SJSA1 (cell line): Measurements from ENCODE around the gene CABCOCO1. TPM values are rescaled to one million over a fixed set of nuclear protein-coding genes. Genes with fewer than 3 reads are reported as not detected.

Source experiments
- DNase-seq, 2 experiments: peaks; one replicate each; pipeline ENCODE4 v3.0.0-alpha.2; 2015 to 2020; ENCODE audit warnings: low spot score in 2 of 2, low read depth in 1 of 2
- H3K27ac ChIP-seq: fragments of 250-450 bp; sonication (Bioruptor Pico); 2 replicates; pipeline ENCODE4 v1.5.1; 2020; ENCODE audit warnings: mild to moderate bottlenecking, moderate library complexity
- H3K27me3 ChIP-seq: fragments of 250-450 bp; sonication (Bioruptor Pico); replicated peaks from 2 replicates; pipeline ENCODE4 v1.5.1; 2020; ENCODE audit warnings: mild to moderate bottlenecking, moderate library complexity
- H3K36me3 ChIP-seq: fragments of 250-450 bp; sonication (Bioruptor Pico); 2 replicates; pipeline ENCODE4 v1.5.1; 2020; ENCODE audit warnings: mild to moderate bottlenecking
- H3K4me1 ChIP-seq: fragments of 250-450 bp; sonication (Bioruptor Pico); replicated peaks from 2 replicates; pipeline ENCODE4 v1.6.1; 2021; ENCODE audit warnings: mild to moderate bottlenecking
- H3K4me3 ChIP-seq: fragments of 250-450 bp; sonication (Bioruptor Pico); 2 replicates; pipeline ENCODE4 v1.5.1; 2020; ENCODE audit warnings: mild to moderate bottlenecking
- H3K9me3 ChIP-seq: fragments of 250-450 bp; sonication (Bioruptor Pico); replicated peaks from 2 replicates; pipeline ENCODE4 v1.5.1; 2020; ENCODE audit warnings: mild to moderate bottlenecking
- total RNA-seq: library from RNA; depleted of rRNA; stranded (reverse); fragments of >200 nt; shearing (Covaris generic); gene quantifications from 2 replicates; pipeline ENCODE4 v1.2.3, GENCODE V29; 2014; rRNA removed

Gene CABCOCO1, protein sequence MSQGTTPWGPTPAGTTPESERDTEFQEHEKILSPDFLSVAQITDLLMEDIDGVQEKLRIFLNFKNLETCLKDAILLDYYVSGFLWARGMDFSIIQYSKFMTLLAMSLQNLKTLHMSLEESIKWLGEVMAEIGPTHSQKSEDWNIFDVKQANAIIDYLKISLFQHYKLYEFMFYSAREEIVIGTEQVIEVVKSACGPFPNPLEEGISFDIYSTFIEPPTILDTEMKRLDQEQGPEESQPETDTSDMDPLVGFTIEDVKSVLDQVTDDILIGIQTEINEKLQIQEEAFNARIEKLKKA
- total RNA-seq = 2.2 TPM in 1 of 2 replicates, not detected in the other

DNA sequence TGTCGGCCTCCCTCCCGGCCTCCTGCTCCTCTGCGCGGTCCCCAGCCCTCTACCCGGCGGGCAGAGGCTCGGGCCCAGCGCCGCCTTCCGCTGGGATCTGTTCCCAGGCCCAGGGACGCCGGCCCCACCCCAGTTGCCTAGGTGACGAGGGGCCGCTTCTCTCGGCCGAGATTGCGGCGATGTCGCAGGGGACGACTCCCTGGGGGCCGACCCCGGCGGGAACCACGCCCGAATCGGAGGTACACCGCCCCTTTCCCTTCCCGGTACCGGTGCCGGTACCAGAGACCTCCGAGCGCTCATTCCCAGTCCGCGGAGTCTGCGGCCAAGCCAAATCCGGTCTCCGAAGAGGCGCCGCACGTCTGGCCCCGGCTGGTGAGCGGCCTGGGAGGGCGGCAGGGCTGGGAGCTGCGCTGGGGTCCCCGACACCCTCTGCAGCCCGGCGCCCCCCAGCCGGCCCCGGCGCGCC, at the start of gene CABCOCO1:
TSS of gene CABCOCO1 (plus strand) at position 136 of the 466 bp plus-strand sequence. CDS start at position 180, 44 bp downstream.
- peak within 1 kb of the TSS; percentile 55 for H3K4me3 ChIP-seq
- H3K27me3 ChIP-seq = no peaks in the 10 kb centered on the region
- H3K36me3 ChIP-seq = no peaks in the 10 kb centered on the region
- no peaks in the 10 kb centered on the region for H3K9me3 ChIP-seq
- peak; percentile 83 to 86 for DNase-seq
- H3K4me1 ChIP-seq = peaks cover 6% of the 10 kb centered on the region
- peak within 1 kb of the TSS; percentile 49 for H3K27ac ChIP-seq

- Histone ChIP-seq H3K9me3 (no peaks in the 10 kb centered on the region), H3K4me1 (no peaks in the 10 kb centered on the region), H3K27me3 (no peaks in the 10 kb centered on the region), H3K27ac (no peak overlapping the region), H3K4me3 (no peak overlapping the region), H3K36me3 (no peaks in the 10 kb centered on the region)
- no peak for DNase-seq
These were observed 49.1 kb upstream of the CABCOCO1 start for GRCh38 chr10:61613665-61614064.

- H3K4me3 ChIP-seq = no peak overlapping the region
- no peak for DNase-seq
- no peaks in the 10 kb centered on the region for H3K27me3 ChIP-seq
- H3K36me3 ChIP-seq = no peaks in the 10 kb centered on the region
- no peak overlapping the region for H3K27ac ChIP-seq
- no peaks in the 10 kb centered on the region for H3K9me3 ChIP-seq
- H3K4me1 ChIP-seq = no peaks in the 10 kb centered on the region
These were observed 46.1 kb upstream of the CABCOCO1 start for GRCh38 chr10:61616611-61617010.

- Histone ChIP-seq H3K27ac (no peak overlapping the region), H3K4me3 (no peak overlapping the region), H3K36me3 (no peaks in the 10 kb centered on the region), H3K27me3 (no peaks in the 10 kb centered on the region), H3K4me1 (no peaks in the 10 kb centered on the region), H3K9me3 (no peaks in the 10 kb centered on the region)
- DNase-seq = no peak
These were observed 45.5 kb upstream of the CABCOCO1 start for GRCh38 chr10:61617180-61617579.

DNA sequence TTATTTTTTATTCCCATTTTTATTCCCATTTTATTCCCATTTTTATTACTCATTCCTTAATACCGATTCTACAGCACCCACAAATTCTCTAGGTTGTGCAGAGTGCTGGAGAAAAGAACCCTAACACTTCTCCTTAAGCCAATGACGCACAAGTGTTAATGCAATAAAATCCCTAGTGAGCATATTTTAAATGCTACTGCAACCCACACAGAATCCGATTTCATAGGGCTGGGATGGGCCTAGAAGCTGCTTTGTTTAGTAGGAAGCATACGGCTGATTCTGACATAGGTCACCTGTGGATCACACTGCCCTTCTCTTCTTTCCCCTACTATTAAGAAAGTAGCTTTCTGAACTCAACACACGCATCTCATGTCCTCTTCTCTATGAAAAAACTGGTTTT, 45.1 kb upstream of the CABCOCO1 start:
- H3K27ac ChIP-seq = no peak overlapping the region
- DNase-seq = no peak
- no peak overlapping the region for H3K4me3 ChIP-seq

GRCh38 chr10:61618388-61618961, 44.3 kb upstream of the CABCOCO1 start:
- no peaks in the 10 kb centered on the region for H3K27me3 ChIP-seq
- H3K27ac ChIP-seq = no peak overlapping the region
- H3K36me3 ChIP-seq = no peaks in the 10 kb centered on the region
- H3K4me1 ChIP-seq = peaks cover 6% of the 10 kb centered on the region
- H3K4me3 ChIP-seq = no peak overlapping the region
- DNase-seq = no peak
- no peaks in the 10 kb centered on the region for H3K9me3 ChIP-seq

More for the DNA sequence above, 45.1 kb upstream of the CABCOCO1 start:
- Histone ChIP-seq H3K27me3 (no peaks in the 10 kb centered on the region), H3K9me3 (no peaks in the 10 kb centered on the region), H3K4me1 (no peaks in the 10 kb centered on the region), H3K36me3 (no peaks in the 10 kb centered on the region)

DNA sequence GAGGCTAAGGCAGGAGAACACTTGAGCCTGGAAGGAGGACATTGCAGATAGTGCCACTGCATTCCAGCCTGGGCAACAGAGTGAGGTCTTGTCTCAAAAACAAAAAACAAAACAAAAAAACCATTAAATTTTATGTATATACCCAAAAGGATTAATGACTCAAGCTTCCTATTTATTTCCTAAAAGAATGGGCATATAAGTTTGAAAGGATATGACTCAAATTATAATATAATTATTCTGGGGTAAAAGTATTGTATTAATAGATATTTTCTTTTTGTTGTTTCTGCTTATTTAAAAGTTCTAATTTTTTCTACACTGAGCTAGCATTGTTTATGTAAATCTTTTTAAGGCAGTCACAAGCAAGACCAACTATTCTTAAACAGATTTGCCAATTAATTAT, 42.2 kb upstream of the CABCOCO1 start:
- Histone ChIP-seq H3K27ac (no peak overlapping the region), H3K9me3 (no peaks in the 10 kb centered on the region), H3K27me3 (no peaks in the 10 kb centered on the region), H3K4me1 (peaks cover 16% of the 10 kb centered on the region), H3K36me3 (no peaks in the 10 kb centered on the region), H3K4me3 (no peak overlapping the region)
- no peak for DNase-seq

GRCh38 chr10:61621605-61622051, 41.1 kb upstream of the CABCOCO1 start:
- H3K9me3 ChIP-seq = no peaks in the 10 kb centered on the region
- no peak overlapping the region for H3K27ac ChIP-seq
- H3K4me3 ChIP-seq = no peak overlapping the region
- H3K36me3 ChIP-seq = no peaks in the 10 kb centered on the region
- peaks cover 16% of the 10 kb centered on the region for H3K4me1 ChIP-seq
- H3K27me3 ChIP-seq = no peaks in the 10 kb centered on the region
- DNase-seq = no peak

- Histone ChIP-seq H3K4me1 (peaks cover 27% of the 10 kb centered on the region), H3K27ac (peak overlapping the region; percentile 52), H3K9me3 (no peaks in the 10 kb centered on the region), H3K27me3 (no peaks in the 10 kb centered on the region), H3K36me3 (no peaks in the 10 kb centered on the region), H3K4me3 (no peak overlapping the region)
- no peak for DNase-seq
These were observed 39.6 kb upstream of the CABCOCO1 start for GRCh38 chr10:61623161-61623560.

DNA sequence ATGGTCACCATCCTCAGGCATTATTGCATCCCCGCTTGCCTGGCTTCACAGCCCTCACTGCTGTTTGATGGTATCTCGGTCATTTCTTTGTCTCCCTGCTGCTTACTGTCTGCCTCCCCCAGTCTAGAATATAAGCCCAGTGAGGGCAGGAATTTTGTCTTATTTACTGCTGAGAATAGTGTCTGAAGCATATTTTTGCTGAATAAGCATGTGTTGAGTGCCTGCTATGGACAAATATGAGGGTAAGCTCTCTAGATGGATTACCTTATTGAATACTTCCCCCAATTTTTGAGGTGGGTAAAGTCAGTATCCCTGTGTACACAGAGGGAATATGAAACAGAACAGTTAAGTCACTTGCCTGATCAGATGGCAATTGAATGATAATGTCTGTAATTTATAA, 36.5 kb upstream of the CABCOCO1 start:
- Histone ChIP-seq H3K9me3 (no peaks in the 10 kb centered on the region), H3K27ac (no peak overlapping the region), H3K36me3 (no peaks in the 10 kb centered on the region), H3K4me1 (peaks cover 44% of the 10 kb centered on the region), H3K27me3 (no peaks in the 10 kb centered on the region), H3K4me3 (no peak overlapping the region)
- DNase-seq = no peak

- H3K9me3 ChIP-seq = no peaks in the 10 kb centered on the region
- peaks cover 44% of the 10 kb centered on the region for H3K4me1 ChIP-seq
- no peaks in the 10 kb centered on the region for H3K36me3 ChIP-seq
- H3K4me3 ChIP-seq = no peak overlapping the region
- no peak for DNase-seq
- no peaks in the 10 kb centered on the region for H3K27me3 ChIP-seq
- peak overlapping the region; percentile 75 for H3K27ac ChIP-seq
These were observed 35.5 kb upstream of the CABCOCO1 start for GRCh38 chr10:61627266-61627665.

GRCh38 chr10:61628151-61628874, 34.4 kb upstream of the CABCOCO1 start:
- Histone ChIP-seq H3K4me3 (no peak overlapping the region), H3K4me1 (peaks cover 46% of the 10 kb centered on the region), H3K9me3 (no peaks in the 10 kb centered on the region), H3K27me3 (no peaks in the 10 kb centered on the region), H3K36me3 (no peaks in the 10 kb centered on the region), H3K27ac (peak overlapping the region; percentile 75)
- no peak for DNase-seq

- no peak overlapping the region for H3K4me3 ChIP-seq
- H3K27ac ChIP-seq = peak overlapping the region; percentile 75
- no peaks in the 10 kb centered on the region for H3K36me3 ChIP-seq
- no peaks in the 10 kb centered on the region for H3K27me3 ChIP-seq
- peak; percentile 81 to 93 for DNase-seq
- no peaks in the 10 kb centered on the region for H3K9me3 ChIP-seq
- peaks cover 46% of the 10 kb centered on the region for H3K4me1 ChIP-seq
These were observed 33.7 kb upstream of the CABCOCO1 start for GRCh38 chr10:61628875-61629513.
